Thyroid gland (tissue), 4 donors: ENCODE data around the gene GIMD1. TPM values are rescaled to one million over a fixed set of nuclear protein-coding genes. Genes with fewer than 3 reads are reported as not detected.

Experiments
- DNase-seq, 2 donors: peaks; one replicate each; pipeline ENCODE4 v3.0.0-alpha.2; 2019
- H3K27ac ChIP-seq, 3 donors: fragments of 200-600 bp; sonication (generic); 1 replicate in 2 of 3; 2 replicates in 1 of 3; pipeline ENCODE4 v1.5.1; 2016 to 2019; ENCODE audit warnings: mild to moderate bottlenecking in 1 of 3, moderate library complexity in 1 of 3
- H3K27me3 ChIP-seq: fragments of 200-600 bp; sonication (generic); one replicate; pipeline ENCODE4 v1.5.1; 2019
- H3K36me3 ChIP-seq, 2 donors: fragments of 200-600 bp; sonication (generic); one replicate each; pipeline ENCODE4 v1.5.1; 2016 to 2019
- H3K4me1 ChIP-seq, 2 donors: fragments of 200-600 bp; sonication (generic); one replicate each; pipeline ENCODE4 v1.5.1; 2017 to 2019
- H3K4me3 ChIP-seq, 3 donors: fragments of 200-600 bp; sonication (generic); replicated peaks in 1 of 3; 1 replicate in 2 of 3; 2 replicates in 1 of 3; pipeline ENCODE4 v1.5.1; 2016; ENCODE audit warnings: mild to moderate bottlenecking in 1 of 3
- H3K9me3 ChIP-seq: fragments of 200-600 bp; sonication (generic); one replicate; pipeline ENCODE4 v1.5.1; 2017
- CTCF ChIP-seq, 6 experiments: fragments of 200-600 bp in 3 of 6; fragments of 450-650 bp in 3 of 6; sonication (generic) in 3 of 6; IDR thresholded peaks; one replicate each; pipeline ENCODE4 v1.5.1; 2016 to 2019; ENCODE audit warnings: antibody characterized with exemption in 6 of 6, mild to moderate bottlenecking in 2 of 6, inconsistent platforms in 1 of 6, moderate library complexity in 1 of 6
- POLR2A ChIP-seq, 2 donors: fragments of 450-650 bp; IDR thresholded peaks; one replicate each; pipeline ENCODE4 v1.6.1; 2017; ENCODE audit warnings: antibody characterized with exemption in 2 of 2, mild to moderate bottlenecking in 2 of 2, moderate library complexity in 1 of 2
- WGBS, 2 donors: methylation state at CpG; one replicate each; pipeline ENCODE4 v1.1.5; 2017; 5-methylcytosine and 5-hydroxymethylcytosine counted together
- intact Hi-C: fragments of 100-400 bp; cut with DNase I; formaldehyde crosslinking; loops from one replicate; pipeline ENCODE4 v1.15.1; 2023
- total RNA-seq, 4 donors: library from RNA; depleted of rRNA; stranded (reverse); fragments of >200 nt; gene quantifications; one replicate each; pipeline ENCODE4 v1.2.3, GENCODE V29; 2016

GIMD1 gene
- total RNA-seq, 4 donors from 2014 or later = not detected

DNA sequence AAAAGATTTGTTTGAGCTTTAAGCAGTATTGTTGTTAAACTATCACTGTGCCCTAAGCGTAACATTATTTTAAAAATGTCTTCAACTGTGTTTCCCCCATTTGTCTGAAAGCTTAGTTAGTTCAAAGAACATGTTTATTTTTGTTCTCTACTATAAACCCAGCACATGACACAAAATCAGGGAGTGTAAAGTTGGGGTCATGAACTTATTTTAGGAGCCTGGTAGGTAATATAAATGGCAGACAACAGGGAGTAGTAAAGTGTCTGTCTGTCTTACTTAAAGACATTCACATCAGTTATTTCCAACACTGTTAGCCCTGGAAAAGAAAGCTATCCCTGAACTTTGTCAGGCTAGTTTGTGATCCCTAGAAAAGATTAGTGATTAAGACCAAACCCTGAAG is 48.3 kb downstream of the GIMD1 start:
- intact Hi-C loops = no loop called here
- Histone ChIP-seq H3K27ac (no peak overlapping the region), H3K27me3 (no peaks in the 10 kb centered on the region), H3K9me3 (no peaks in the 10 kb centered on the region), H3K4me1 (peaks cover 2 to 18% of the 10 kb centered on the region in 2 donors), H3K36me3 (no peaks in the 10 kb centered on the region), H3K4me3 (no peak overlapping the region)
- TF ChIP-seq POLR2A (IDR thresholded peaks at IDR 0.05) (no peak), CTCF (IDR thresholded peaks at IDR 0.05) (no peak)
- 95% methylated on average over 1 of the region's 1 CpG for WGBS, 2 donors
- DNase-seq = no peak

GRCh38 chr4:106318511-106318910 is 50.1 kb downstream of the GIMD1 start:
- H3K4me1 ChIP-seq = peaks cover 9 to 29% of the 10 kb centered on the region in 2 donors
- intact Hi-C loops = no loop called here

DNA sequence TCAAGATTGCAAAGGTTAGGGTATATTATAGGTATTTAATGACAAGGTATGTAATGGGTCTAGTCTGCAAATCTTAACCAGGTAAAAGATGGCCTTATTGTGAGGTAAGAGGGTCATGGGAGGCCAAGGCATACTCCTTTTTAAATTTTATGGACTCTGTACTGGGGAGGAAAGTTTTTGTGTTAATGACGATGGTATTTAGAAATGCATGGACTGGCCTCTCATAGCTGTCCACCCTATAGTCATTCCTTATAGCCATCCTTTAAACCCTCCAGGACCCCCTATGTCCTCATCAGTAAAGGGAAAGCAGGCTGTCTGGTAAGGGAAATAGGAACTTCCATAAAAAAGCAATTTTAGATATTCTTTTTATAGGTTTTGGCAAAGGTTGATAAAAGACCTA is 50.8 kb downstream of the GIMD1 start:
- intact Hi-C loops = no loop called here
- H3K27me3 ChIP-seq = no peaks in the 10 kb centered on the region
- H3K4me3 ChIP-seq = no peak overlapping the region
- WGBS, 2 donors = 93% methylated on average over 1 of the region's 1 CpG
- H3K9me3 ChIP-seq = no peaks in the 10 kb centered on the region
- TF ChIP-seq CTCF (IDR thresholded peaks at IDR 0.05) = no peak
- TF ChIP-seq POLR2A (IDR thresholded peaks at IDR 0.05) = no peak
- no peaks in the 10 kb centered on the region for H3K36me3 ChIP-seq
- peaks cover 9 to 29% of the 10 kb centered on the region in 2 donors for H3K4me1 ChIP-seq
- no peak for DNase-seq
- H3K27ac ChIP-seq = no peak overlapping the region

More at GRCh38 chr4:106318511-106318910, 50.1 kb downstream of the GIMD1 start:
- Histone ChIP-seq H3K36me3 (no peaks in the 10 kb centered on the region), H3K27me3 (no peaks in the 10 kb centered on the region), H3K4me3 (no peak overlapping the region), H3K27ac (no peak overlapping the region), H3K9me3 (no peaks in the 10 kb centered on the region)
- DNase-seq = no peak
- no peak for TF ChIP-seq CTCF (IDR thresholded peaks at IDR 0.05)
- no peak for TF ChIP-seq POLR2A (IDR thresholded peaks at IDR 0.05)

DNA sequence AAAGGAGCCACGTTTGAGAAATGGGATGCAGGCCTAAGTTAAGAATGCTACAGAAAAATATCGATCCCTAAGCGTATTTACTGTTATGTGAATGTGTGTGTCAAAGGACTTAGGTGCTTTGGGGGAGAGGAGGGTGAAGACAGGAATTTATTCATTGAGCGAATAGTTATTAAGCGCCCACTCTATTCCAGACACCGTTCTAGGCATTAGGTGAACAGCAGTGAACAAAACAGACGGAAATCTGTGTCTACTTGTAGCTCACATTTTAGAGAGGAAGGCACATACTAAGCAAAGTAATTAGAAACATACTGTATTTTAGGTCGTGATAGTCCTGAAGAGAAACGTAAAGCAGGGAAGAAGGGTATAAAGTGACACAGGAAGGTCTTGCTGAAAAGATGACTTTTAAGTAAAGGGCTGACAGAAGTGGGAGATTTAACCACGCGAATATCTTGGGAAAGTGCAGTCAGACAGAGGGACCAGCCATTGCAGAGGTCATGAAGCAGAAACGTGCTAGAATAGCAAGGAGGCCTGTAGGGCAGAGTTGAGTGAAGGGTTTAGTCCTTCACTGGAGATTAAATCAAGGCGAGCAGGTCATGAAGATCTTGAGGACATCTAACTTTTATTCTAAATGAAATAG is 51.7 kb downstream of the GIMD1 start:
- no peak for TF ChIP-seq CTCF (IDR thresholded peaks at IDR 0.05)
- no peak for TF ChIP-seq POLR2A (IDR thresholded peaks at IDR 0.05)
- intact Hi-C loops = no loop called here
- H3K27me3 ChIP-seq = no peaks in the 10 kb centered on the region
- H3K4me3 ChIP-seq = peak overlapping the region; percentile 38 to 68 (median 58)
- H3K4me1 ChIP-seq = peaks cover 9 to 25% of the 10 kb centered on the region in 2 donors
- H3K27ac ChIP-seq = peak overlapping the region; percentile 80 to 90 (median 89)
- H3K36me3 ChIP-seq = no peaks in the 10 kb centered on the region
- DNase-seq = no peak
- WGBS, 2 donors = 3% methylated on average over 13 of the region's 13 CpGs
- no peaks in the 10 kb centered on the region for H3K9me3 ChIP-seq

DNA sequence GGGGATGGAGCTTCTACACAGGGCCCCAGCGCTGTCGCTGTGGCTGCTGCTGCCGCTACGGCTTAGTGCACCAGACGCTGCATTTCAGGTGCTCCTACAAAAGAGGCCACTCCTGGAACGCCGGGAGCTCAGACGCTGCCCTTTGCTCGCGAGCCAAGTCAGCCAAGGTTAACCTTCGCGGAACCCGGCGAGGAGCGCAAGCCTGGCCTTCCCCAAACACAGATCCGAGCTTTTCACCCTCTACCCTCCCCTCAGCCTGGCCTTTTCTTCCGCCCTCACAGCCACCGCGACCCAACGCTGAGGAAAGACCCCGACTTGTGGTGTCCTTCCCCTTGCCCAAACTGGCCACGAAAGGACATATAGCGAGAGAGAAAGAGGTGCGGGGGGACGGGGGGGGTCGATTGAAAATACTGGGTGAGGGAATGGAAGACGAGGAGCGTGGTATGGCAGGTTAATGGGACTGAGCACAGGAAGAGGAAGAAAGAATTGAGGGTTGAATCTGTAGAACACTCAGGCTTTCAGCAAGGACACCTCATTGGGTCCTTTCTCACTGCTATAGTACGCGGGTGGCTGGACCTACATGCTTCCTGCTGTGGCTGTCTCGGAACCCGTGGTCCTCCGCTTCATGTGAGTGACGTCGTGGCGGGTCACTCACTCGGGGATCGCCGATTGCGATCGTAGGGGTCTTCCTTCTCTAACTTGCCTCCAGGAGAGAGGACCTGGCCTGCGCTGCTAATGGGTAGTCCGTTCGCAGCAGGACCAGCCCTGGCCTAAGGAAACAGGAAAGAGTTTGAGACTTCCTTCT is 52.4 kb downstream of the GIMD1 start, which contains the start of the genes AIMP1 and TBCK:
AIMP1 (plus strand) TSS at position 583 of the 805 bp plus-strand sequence. CDS start 8,460 bp downstream, outside the sequence.
TBCK (minus strand) TSS at position 242 of the 805 bp plus-strand sequence. CDS start 7,249 bp downstream, outside the sequence.
- H3K27me3 ChIP-seq = no peaks in the 10 kb centered on the region
- TF ChIP-seq CTCF (IDR thresholded peaks at IDR 0.05) (no peak), POLR2A (IDR thresholded peaks at IDR 0.05) (peak; percentile 13 to 67)
- peaks cover 9 to 25% of the 10 kb centered on the region in 2 donors for H3K4me1 ChIP-seq
- 0 to 1% methylated on average over 34 to 44 of the region's 44 CpGs for WGBS, 2 donors
- peak; percentile 84 to 89 for DNase-seq
- intact Hi-C loops = no loop called here
- H3K4me3 ChIP-seq = peak within 1 kb of the TSS; percentile 38 to 68 (median 58)
- H3K27ac ChIP-seq = peak within 1 kb of the TSS; percentile 80 to 90 (median 89)
- H3K36me3 ChIP-seq = no peaks in the 10 kb centered on the region
- no peaks in the 10 kb centered on the region for H3K9me3 ChIP-seq
